ENCODE data around the gene SPATS1. TPM values are rescaled to one million over a fixed set of nuclear protein-coding genes. Genes with fewer than 3 reads are reported as not detected.
"Not testable (repeated sequence)": the region's sequence is repeated elsewhere in the genome, so short reads cannot be mapped to it uniquely, and the experiment has no call there.

Gene SPATS1
- total RNA-seq, 4 donors from 2014 or later: not detected

DNA sequence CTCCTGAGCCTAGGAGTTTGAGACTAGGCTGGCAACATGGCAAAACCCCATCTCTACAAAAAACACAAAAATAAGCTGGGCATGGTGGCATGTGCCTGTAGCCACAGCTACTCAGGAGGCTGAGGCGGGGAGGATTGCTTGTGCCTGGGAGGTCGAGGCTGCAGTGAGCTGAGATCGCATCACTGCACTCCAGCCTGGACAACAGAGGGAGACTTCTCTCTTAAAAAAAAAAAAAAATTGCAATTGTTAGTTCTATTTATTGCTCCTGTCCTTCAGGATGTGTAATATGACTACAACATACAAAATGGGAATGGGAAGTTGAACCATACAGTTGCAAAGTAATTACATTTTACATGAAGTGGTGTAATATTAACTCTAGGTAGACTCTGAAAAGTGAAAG lies 21.2 kb upstream of the SPATS1 start:
- Histone ChIP-seq H3K36me3 (no peaks in the 10 kb centered on the region), H3K27ac (no peak overlapping the region), H3K9me3 (no peaks in the 10 kb centered on the region), H3K27me3 (peaks cover 3 to 4% (median 3%) of the 10 kb centered on the region in 3 donors), H3K4me3 (no peak overlapping the region), H3K4me1 (no peaks in the 10 kb centered on the region)
- TF ChIP-seq, protein P1, sequence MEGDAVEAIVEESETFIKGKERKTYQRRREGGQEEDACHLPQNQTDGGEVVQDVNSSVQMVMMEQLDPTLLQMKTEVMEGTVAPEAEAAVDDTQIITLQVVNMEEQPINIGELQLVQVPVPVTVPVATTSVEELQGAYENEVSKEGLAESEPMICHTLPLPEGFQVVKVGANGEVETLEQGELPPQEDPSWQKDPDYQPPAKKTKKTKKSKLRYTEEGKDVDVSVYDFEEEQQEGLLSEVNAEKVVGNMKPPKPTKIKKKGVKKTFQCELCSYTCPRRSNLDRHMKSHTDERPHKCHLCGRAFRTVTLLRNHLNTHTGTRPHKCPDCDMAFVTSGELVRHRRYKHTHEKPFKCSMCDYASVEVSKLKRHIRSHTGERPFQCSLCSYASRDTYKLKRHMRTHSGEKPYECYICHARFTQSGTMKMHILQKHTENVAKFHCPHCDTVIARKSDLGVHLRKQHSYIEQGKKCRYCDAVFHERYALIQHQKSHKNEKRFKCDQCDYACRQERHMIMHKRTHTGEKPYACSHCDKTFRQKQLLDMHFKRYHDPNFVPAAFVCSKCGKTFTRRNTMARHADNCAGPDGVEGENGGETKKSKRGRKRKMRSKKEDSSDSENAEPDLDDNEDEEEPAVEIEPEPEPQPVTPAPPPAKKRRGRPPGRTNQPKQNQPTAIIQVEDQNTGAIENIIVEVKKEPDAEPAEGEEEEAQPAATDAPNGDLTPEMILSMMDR (IDR thresholded peaks at IDR 0.05 in 4 of 5, conservative IDR thresholded peaks at IDR 0.05 in 1 of 5): no peak
- no peak for TF ChIP-seq POLR2A (IDR thresholded peaks at IDR 0.05)
- intact Hi-C loops (cut with DNase I; ENCODE audit: low total_unique reads): no loop called here
- DNase-seq (no peak), ATAC-seq (no peak)
- in situ Hi-C loops (cut with MboI; ENCODE audit: low sequenced_read_pairs in 4 of 4): no loop called here

DNA sequence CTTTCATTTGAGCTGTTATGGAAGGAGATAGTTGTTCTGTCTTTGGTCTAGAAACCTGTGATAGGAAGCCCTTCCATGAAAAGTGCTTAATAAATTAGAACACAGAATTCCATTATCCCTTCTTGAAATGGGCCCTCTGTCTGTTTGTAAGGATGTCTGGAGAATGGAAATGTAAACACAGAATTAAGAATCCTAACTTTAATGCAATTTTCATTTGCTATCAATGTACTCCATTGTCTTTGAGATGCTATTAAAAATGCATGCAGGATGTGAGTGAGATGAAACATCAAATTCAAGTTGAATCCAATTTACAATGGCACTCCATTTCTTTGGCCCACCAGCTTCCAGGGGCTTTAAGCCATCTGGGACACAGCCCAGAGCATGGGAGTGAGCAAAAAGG lies 15.4 kb upstream of the SPATS1 start:
- Histone ChIP-seq H3K9me3 (no peaks in the 10 kb centered on the region), H3K4me3 (no peak overlapping the region), H3K27ac (no peak overlapping the region), H3K4me1 (no peaks in the 10 kb centered on the region), H3K36me3 (no peaks in the 10 kb centered on the region), H3K27me3 (peaks cover 5 to 17% (median 9%) of the 10 kb centered on the region in 3 donors)
- in situ Hi-C loops (cut with MboI; ENCODE audit: low sequenced_read_pairs in 4 of 4): loop anchor here in 2 of 4 donors (25.0 kb wide), 1 partner anchor 165 kb away; the partner anchor contains the start of gene CAPN11 (in 2 of the 2)
- ATAC-seq: no peak
- TF ChIP-seq, protein P1 (IDR thresholded peaks at IDR 0.05 in 4 of 5, conservative IDR thresholded peaks at IDR 0.05 in 1 of 5): no peak
- no peak for TF ChIP-seq POLR2A (IDR thresholded peaks at IDR 0.05)
- no peak for DNase-seq
- intact Hi-C loops (cut with DNase I; ENCODE audit: low total_unique reads): no loop called here

DNA sequence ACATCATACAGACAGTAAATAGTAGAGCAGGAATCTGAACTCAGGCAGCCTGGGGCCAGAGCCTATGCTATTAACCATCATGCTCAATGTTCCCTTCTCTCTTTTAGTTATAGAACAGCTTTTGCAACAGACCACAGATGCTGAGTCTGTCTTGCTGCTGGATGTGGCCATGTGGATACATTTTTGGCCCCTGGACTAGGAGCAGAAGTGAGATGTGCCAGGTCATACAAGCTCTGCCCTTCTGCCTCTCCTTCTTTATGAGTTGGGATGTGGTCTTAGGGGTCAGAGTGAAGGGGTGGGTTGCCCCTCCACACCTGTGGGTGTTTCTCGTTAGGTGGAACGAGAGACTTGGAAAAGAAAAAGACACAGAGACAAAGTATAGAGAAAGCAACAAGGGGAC lies 14.7 kb upstream of the SPATS1 start:
- intact Hi-C loops (cut with DNase I; ENCODE audit: low total_unique reads): no loop called here
- in situ Hi-C loops (cut with MboI; ENCODE audit: low sequenced_read_pairs in 4 of 4): loop anchor here in 2 of 4 donors (25.0 kb wide), 1 partner anchor 165 kb away; the partner anchor contains the start of gene CAPN11 (in 2 of the 2)
- Histone ChIP-seq H3K4me3 (no peak overlapping the region), H3K27ac (no peak overlapping the region), H3K9me3 (no peaks in the 10 kb centered on the region), H3K36me3 (no peaks in the 10 kb centered on the region), H3K4me1 (no peaks in the 10 kb centered on the region), H3K27me3 (peaks cover 5 to 18% (median 9%) of the 10 kb centered on the region in 3 donors)
- ATAC-seq (no peak), DNase-seq (no peak)
- TF ChIP-seq, protein P1 (IDR thresholded peaks at IDR 0.05 in 4 of 5, conservative IDR thresholded peaks at IDR 0.05 in 1 of 5): no peak
- no peak for TF ChIP-seq POLR2A (IDR thresholded peaks at IDR 0.05)

DNA sequence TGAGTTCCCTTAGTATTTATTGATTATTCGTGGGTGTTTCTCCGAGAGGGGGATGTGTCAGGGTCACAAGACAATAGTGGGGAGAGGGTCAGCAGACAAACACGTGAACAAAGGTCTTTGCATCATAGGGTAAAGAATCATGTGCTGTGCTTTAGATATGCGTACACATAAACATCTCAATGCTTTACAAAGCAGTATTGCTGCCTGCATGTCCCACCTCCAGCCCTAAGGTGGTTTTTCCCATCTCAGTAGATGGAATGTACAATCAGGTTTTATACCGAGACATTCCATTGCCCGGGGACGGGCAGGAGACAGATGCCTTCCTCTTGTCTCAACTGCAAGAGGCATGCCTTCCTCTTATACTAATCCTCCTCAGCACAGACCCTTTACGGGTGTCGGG lies 14.2 kb upstream of the SPATS1 start:
- ATAC-seq; H3K36me3 ChIP-seq; H3K9me3 ChIP-seq; H3K27ac ChIP-seq; H3K4me3 ChIP-seq; intact Hi-C loops (cut with DNase I; ENCODE audit: low total_unique reads); H3K4me1 ChIP-seq; DNase-seq: not testable (repeated sequence)
- peaks cover 5 to 18% (median 9%) of the 10 kb centered on the region in 3 donors for H3K27me3 ChIP-seq
- in situ Hi-C loops (cut with MboI; ENCODE audit: low sequenced_read_pairs in 4 of 4): loop anchor here in 2 of 4 donors (25.0 kb wide), 1 partner anchor 166 kb away; the partner anchor contains the start of gene CAPN11 (in 2 of the 2)

- no peaks in the 10 kb centered on the region for H3K9me3 ChIP-seq
- H3K36me3 ChIP-seq: no peaks in the 10 kb centered on the region
- DNase-seq (no peak), ATAC-seq (no peak)
- H3K4me3 ChIP-seq: no peak overlapping the region
- intact Hi-C loops (cut with DNase I; ENCODE audit: low total_unique reads): no loop called here
- in situ Hi-C loops (cut with MboI; ENCODE audit: low sequenced_read_pairs in 4 of 4): loop anchor here in 2 of 4 donors (25.0 kb wide), 1 partner anchor 168 kb away; the partner anchor contains the start of gene CAPN11 (in 2 of the 2)
- H3K27ac ChIP-seq: no peak overlapping the region
- H3K4me1 ChIP-seq: no peaks in the 10 kb centered on the region
- TF ChIP-seq POLR2A (IDR thresholded peaks at IDR 0.05): no peak
- peaks cover 5 to 18% (median 9%) of the 10 kb centered on the region in 3 donors for H3K27me3 ChIP-seq
Measured at GRCh38 chr6:44329858-44330257, 12.6 kb upstream of the SPATS1 start.

All from gastrocnemius medialis (tissue), 4 donors.